HCT116 (cell line): ENCODE measurements around the gene BRI3BP.

Experiments
- JUND ChIP-seq: IDR thresholded peaks from 2 replicates; pipeline ENCODE4 v1.6.1; 2012
- POLR2A ChIP-seq: IDR thresholded peaks from 2 replicates; pipeline ENCODE4 v1.7.0; 2011; ENCODE audit warnings: borderline replicate concordance; ENCODE audit not compliant: insufficient read depth, insufficient read length; ENCODE audit errors: extremely low read depth
- RAD21 ChIP-seq: IDR thresholded peaks from 2 replicates; pipeline ENCODE4 v1.6.1; 2012; ENCODE audit warnings: low read depth, mild to moderate bottlenecking
- SIN3A ChIP-seq: IDR thresholded peaks from 2 replicates; pipeline ENCODE4 v1.6.1; 2012; ENCODE audit warnings: low read depth
- ZNF274 ChIP-seq: fragments of 200-500 bp; sonication (Bioruptor generic); IDR thresholded peaks from 2 replicates; pipeline ENCODE4 v1.6.1; 2014; ENCODE audit warnings: mild to moderate bottlenecking, low read depth, low read length, inconsistent platforms
- TF ChIP-seq, protein P1 (sequence below), 3 experiments: fragments of 200-600 bp in 1 of 3; sonication (generic) in 1 of 3; IDR thresholded peaks in 2 of 3; conservative IDR thresholded peaks in 1 of 3; 2 replicates each; pipeline ENCODE4 v1.5.1; 2012 to 2017; ENCODE audit warnings: low read depth in 2 of 3, low read length in 2 of 3, antibody characterized with exemption in 1 of 3, borderline replicate concordance in 1 of 3, control low read depth in 1 of 3, mild to moderate bottlenecking in 1 of 3, mixed read lengths in 1 of 3, mixed run types in 1 of 3, moderate library complexity in 1 of 3; ENCODE audit not compliant: insufficient read depth in 1 of 3

DNA sequence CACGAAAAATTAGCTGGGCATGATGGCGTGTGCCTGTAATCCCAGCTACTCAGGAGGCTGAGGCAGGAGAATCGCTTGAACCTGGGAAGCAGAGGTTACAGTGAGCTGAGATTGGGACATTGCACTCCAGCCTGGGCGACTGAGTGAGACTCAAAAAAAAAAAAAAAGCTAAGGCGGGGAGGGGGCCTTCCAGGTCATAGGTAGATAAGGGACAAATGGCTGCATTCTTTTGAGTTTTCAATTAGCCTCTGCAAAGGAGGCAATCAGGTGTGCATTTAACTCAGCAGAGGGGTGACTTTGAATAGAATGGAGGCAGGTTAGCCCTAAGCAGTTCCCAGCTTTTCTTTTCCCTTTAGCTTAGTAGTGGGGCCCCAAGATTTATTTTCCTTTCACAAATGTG lies 71.0 kb downstream of the BRI3BP start:
- TF ChIP-seq JUND (no peak), ZNF274 (no peak), POLR2A (no peak), RAD21 (no peak), SIN3A (no peak)
- TF ChIP-seq, protein P1, sequence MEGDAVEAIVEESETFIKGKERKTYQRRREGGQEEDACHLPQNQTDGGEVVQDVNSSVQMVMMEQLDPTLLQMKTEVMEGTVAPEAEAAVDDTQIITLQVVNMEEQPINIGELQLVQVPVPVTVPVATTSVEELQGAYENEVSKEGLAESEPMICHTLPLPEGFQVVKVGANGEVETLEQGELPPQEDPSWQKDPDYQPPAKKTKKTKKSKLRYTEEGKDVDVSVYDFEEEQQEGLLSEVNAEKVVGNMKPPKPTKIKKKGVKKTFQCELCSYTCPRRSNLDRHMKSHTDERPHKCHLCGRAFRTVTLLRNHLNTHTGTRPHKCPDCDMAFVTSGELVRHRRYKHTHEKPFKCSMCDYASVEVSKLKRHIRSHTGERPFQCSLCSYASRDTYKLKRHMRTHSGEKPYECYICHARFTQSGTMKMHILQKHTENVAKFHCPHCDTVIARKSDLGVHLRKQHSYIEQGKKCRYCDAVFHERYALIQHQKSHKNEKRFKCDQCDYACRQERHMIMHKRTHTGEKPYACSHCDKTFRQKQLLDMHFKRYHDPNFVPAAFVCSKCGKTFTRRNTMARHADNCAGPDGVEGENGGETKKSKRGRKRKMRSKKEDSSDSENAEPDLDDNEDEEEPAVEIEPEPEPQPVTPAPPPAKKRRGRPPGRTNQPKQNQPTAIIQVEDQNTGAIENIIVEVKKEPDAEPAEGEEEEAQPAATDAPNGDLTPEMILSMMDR (IDR thresholded peaks at IDR 0.05 in 2 of 3, conservative IDR thresholded peaks at IDR 0.05 in 1 of 3; ENCODE audit: borderline replicate concordance in 1 of 3, insufficient read depth in 1 of 3, low read depth in 2 of 3, low read length in 2 of 3), result no peak
